Vagina (tissue), 2 donors: ENCODE data around the gene NF2.

Source experiments
- CTCF ChIP-seq, 3 experiments: fragments of 450-650 bp in 2 of 3; fragments of 200-600 bp in 1 of 3; sonication (generic) in 1 of 3; IDR thresholded peaks; one replicate each; pipeline ENCODE4 v1.5.1; 2017 to 2019; ENCODE audit warnings: antibody characterized with exemption in 3 of 3, mild to moderate bottlenecking in 2 of 3, moderate library complexity in 2 of 3
- POLR2A ChIP-seq, 2 donors: fragments of 450-650 bp; IDR thresholded peaks; one replicate each; pipeline ENCODE4 v1.6.1; 2017; ENCODE audit warnings: antibody characterized with exemption in 2 of 2, mild to moderate bottlenecking in 2 of 2, moderate library complexity in 2 of 2

GRCh38 chr22:29704528-29705285 is 101.3 kb downstream of the NF2 start:
- TF ChIP-seq CTCF (IDR thresholded peaks at IDR 0.05) (no peak), POLR2A (IDR thresholded peaks at IDR 0.05) (no peak)
